Colonic mucosa (tissue), 4 donors: Measurements from ENCODE around the gene ABCA5. TPM values are rescaled to one million over a fixed set of nuclear protein-coding genes. Genes with fewer than 3 reads are reported as not detected.

ENCODE experiments used
- DNase-seq: peaks from one replicate; pipeline ENCODE4 v3.0.0-alpha.2; 2020
- H3K27ac ChIP-seq: fragments of 200-600 bp; one replicate; pipeline ENCODE4 v1.8.0; 2021
- H3K27me3 ChIP-seq: fragments of 200-600 bp; one replicate; pipeline ENCODE4 v1.8.0; 2021
- H3K36me3 ChIP-seq: fragments of 200-600 bp; one replicate; pipeline ENCODE4 v1.8.0; 2021
- H3K4me1 ChIP-seq: fragments of 200-600 bp; one replicate; pipeline ENCODE4 v1.8.0; 2021; ENCODE audit warnings: mild to moderate bottlenecking
- H3K4me3 ChIP-seq: fragments of 200-600 bp; one replicate; pipeline ENCODE4 v1.8.0; 2021
- H3K9ac ChIP-seq, 2 donors: one replicate each; pipeline ENCODE4 v1.7.0; 2013; ENCODE audit warnings: control low read depth in 2 of 2, low read depth in 2 of 2, low read length in 2 of 2
- H3K9me3 ChIP-seq: fragments of 200-600 bp; one replicate; pipeline ENCODE4 v1.8.0; 2021
- intact Hi-C: fragments of 100-400 bp; cut with DNase I; formaldehyde crosslinking; loops from one replicate; pipeline ENCODE4 v1.14.1; 2022
- total RNA-seq, 2 donors: library from RNA; stranded (reverse); fragmentation: NEBNext Ultra II Directional in 1 of 2; extraction: Animal tissue kit (Norgen Biotek cat#: 25700) in 1 of 2; gene quantifications; one replicate each; pipeline ENCODE4 v1.2.1, GENCODE V29; 2021
- TF ChIP-seq, protein P1 (sequence below): fragments of 200-600 bp; IDR thresholded peaks from one replicate; pipeline ENCODE4 v1.8.0; 2022; ENCODE audit warnings: antibody characterized with exemption, mild to moderate bottlenecking
- donor health status: healthy.
- donor health status: DM: no; HTN: no; CAD: no.
- donor health status: DM: no; HTN: no; CAD: no.

ABCA5 gene
- total RNA-seq, 2 donors from 2014 or later: 20.8 to 43.4 TPM

DNA sequence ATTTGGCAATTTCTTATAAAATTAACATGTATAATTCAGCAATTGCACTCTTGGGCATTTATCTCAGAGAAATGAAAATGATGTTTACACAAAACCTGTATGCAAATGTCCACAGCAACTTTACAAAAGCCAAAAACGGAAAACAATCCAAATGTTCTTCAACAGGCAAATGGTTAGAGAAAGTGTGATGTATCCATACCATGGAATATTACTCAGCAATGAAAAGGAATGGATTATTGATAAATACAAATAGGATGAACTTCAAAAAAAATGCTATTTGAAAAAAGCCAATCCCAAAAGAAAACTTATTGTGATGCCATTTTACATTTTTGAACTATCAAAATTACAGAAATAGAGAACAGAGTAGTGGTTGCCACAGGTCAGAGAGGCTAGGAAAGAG is 61.1 kb downstream of the ABCA5 start:
- Histone ChIP-seq H3K4me1 (no peaks in the 10 kb centered on the region), H3K27me3 (no peaks in the 10 kb centered on the region), H3K4me3 (no peak overlapping the region), H3K36me3 (no peaks in the 10 kb centered on the region), H3K27ac (no peak overlapping the region), H3K9ac (no peak overlapping the region), H3K9me3 (no peaks in the 10 kb centered on the region)
- TF ChIP-seq, protein P1, sequence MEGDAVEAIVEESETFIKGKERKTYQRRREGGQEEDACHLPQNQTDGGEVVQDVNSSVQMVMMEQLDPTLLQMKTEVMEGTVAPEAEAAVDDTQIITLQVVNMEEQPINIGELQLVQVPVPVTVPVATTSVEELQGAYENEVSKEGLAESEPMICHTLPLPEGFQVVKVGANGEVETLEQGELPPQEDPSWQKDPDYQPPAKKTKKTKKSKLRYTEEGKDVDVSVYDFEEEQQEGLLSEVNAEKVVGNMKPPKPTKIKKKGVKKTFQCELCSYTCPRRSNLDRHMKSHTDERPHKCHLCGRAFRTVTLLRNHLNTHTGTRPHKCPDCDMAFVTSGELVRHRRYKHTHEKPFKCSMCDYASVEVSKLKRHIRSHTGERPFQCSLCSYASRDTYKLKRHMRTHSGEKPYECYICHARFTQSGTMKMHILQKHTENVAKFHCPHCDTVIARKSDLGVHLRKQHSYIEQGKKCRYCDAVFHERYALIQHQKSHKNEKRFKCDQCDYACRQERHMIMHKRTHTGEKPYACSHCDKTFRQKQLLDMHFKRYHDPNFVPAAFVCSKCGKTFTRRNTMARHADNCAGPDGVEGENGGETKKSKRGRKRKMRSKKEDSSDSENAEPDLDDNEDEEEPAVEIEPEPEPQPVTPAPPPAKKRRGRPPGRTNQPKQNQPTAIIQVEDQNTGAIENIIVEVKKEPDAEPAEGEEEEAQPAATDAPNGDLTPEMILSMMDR: no peak
- intact Hi-C loops: no loop called here
- DNase-seq: no peak

DNA sequence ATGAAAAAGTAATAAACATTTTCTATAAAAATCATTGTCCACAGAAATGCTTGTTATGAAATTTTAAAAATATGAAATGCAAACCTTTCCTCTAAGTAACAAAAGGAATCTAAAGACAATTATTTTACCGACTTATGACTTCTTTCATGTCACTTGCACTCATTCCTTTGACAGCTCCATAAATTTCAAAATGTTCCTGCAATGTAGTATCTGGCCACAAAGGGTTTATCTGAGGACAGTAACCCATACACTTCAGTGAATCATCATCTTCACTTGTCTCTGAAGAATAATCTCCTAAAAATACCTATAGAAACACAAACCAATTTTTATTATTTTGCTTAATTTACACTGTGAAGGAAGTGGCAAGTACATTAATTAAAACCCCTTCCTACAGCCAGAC is 72.7 kb downstream of the ABCA5 start:
- Histone ChIP-seq H3K9ac (no peak overlapping the region), H3K4me3 (no peak overlapping the region), H3K27ac (no peak overlapping the region), H3K4me1 (no peaks in the 10 kb centered on the region), H3K9me3 (no peaks in the 10 kb centered on the region), H3K27me3 (no peaks in the 10 kb centered on the region), H3K36me3 (no peaks in the 10 kb centered on the region)
- DNase-seq: no peak
- intact Hi-C loops: no loop called here
- TF ChIP-seq, protein P1: no peak

DNA sequence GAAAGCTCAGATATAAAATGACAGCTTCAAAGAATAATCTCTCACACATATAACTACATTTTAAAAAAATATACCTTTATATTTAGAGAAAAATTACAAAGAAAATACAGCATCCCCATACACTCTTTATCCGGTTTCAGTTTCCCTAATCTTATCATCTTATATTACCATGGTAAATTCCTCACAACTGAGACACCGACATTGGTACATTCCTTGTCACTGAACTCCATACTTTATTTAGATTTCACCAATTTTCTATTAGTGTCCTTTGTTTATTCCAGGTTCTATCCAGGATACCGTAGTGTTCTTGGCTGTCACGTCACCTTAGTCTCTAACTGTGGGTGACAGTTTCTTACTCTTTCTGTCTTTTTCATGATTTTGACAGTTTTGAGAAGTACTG is 76.3 kb downstream of the ABCA5 start:
- H3K4me3 ChIP-seq: no peak overlapping the region
- H3K36me3 ChIP-seq: no peaks in the 10 kb centered on the region
- TF ChIP-seq, protein P1: no peak
- H3K9me3 ChIP-seq: no peaks in the 10 kb centered on the region
- intact Hi-C loops: no loop called here
- DNase-seq: no peak
- H3K4me1 ChIP-seq: no peaks in the 10 kb centered on the region
- H3K9ac ChIP-seq: no peak overlapping the region
- H3K27me3 ChIP-seq: no peaks in the 10 kb centered on the region
- no peak overlapping the region for H3K27ac ChIP-seq

DNA sequence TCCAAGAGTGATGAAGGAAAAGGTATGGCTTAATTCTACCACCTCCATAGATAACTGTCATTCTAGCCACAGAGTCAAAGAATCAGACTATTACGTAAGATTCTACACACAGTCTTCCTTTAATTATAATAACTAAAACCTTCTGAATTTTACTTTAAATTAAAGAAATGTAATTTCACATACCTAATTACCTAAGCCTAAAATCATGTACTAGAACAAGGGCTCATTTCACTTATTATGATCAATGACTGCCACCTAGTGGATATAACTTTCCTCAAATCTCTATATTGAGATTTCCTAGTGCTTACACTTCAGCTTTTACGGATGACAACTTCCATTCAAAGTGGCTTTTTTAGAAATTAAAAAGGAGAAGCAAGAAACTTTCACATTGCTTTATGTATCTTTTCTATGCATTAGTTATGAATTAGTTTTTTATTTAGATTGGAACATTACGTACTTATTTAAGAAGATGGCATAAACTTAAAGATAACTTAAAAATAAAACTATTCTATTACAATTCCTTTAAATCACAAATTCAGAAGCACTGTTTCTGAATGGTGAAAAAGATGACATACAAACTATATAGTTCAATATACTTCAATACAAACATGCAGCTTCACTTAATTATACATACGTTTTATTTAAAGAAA is 80.1 kb downstream of the ABCA5 start:
- H3K4me1 ChIP-seq: no peaks in the 10 kb centered on the region
- no peaks in the 10 kb centered on the region for H3K36me3 ChIP-seq
- no peaks in the 10 kb centered on the region for H3K27me3 ChIP-seq
- no peaks in the 10 kb centered on the region for H3K9me3 ChIP-seq
- H3K4me3 ChIP-seq: no peak overlapping the region
- H3K27ac ChIP-seq: no peak overlapping the region
- DNase-seq: no peak
- intact Hi-C loops: no loop called here
- TF ChIP-seq, protein P1: peak; percentile 53
- no peak overlapping the region for H3K9ac ChIP-seq

DNA sequence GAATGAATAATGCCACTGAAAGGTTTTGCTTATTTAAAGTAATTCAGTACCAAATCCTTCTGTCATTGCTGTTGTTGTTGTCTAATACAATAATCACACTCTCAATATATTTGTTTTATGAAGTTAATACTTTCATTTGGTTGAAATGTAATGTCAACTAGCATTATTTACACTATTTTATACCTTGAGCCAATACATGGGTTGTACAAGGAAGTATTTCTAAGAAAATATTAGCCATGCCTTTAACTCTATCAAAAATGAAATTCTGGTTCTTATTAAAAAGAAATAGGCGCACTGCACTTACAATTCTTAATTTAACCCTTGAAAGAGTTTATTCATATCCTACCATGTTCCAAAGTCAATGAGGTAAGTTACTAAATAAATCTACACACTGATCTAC is 80.7 kb downstream of the ABCA5 start:
- no peaks in the 10 kb centered on the region for H3K27me3 ChIP-seq
- intact Hi-C loops: no loop called here
- H3K27ac ChIP-seq: no peak overlapping the region
- no peak overlapping the region for H3K4me3 ChIP-seq
- no peak overlapping the region for H3K9ac ChIP-seq
- no peaks in the 10 kb centered on the region for H3K9me3 ChIP-seq
- no peak for DNase-seq
- no peaks in the 10 kb centered on the region for H3K4me1 ChIP-seq
- TF ChIP-seq, protein P1: no peak
- no peaks in the 10 kb centered on the region for H3K36me3 ChIP-seq
